Activated effector memory CD4-positive, alpha-beta T cell treated with Interleukin-2 at 50 U/mL for 16 hours (primary cell): ENCODE results near the gene RPS6KA5.
A peak's percentile ranks its signal among the peaks of the same experiment; 100 is the strongest.
"Not testable (repeated sequence)": the region's sequence is repeated elsewhere in the genome, so short reads cannot be mapped to it uniquely, and the experiment has no call there.

Experiments used
- DNase-seq: peaks from one replicate; pipeline ENCODE4 v3.0.0-alpha.2; 2020

RPS6KA5 gene

GRCh38 chr14:91060351-91061055 is at the start of gene RPS6KA5:
RPS6KA5 (minus strand) TSS chr14:91060641; CDS start chr14:91060434, 207 bp downstream.
- DNase-seq: peak; percentile 99

DNA sequence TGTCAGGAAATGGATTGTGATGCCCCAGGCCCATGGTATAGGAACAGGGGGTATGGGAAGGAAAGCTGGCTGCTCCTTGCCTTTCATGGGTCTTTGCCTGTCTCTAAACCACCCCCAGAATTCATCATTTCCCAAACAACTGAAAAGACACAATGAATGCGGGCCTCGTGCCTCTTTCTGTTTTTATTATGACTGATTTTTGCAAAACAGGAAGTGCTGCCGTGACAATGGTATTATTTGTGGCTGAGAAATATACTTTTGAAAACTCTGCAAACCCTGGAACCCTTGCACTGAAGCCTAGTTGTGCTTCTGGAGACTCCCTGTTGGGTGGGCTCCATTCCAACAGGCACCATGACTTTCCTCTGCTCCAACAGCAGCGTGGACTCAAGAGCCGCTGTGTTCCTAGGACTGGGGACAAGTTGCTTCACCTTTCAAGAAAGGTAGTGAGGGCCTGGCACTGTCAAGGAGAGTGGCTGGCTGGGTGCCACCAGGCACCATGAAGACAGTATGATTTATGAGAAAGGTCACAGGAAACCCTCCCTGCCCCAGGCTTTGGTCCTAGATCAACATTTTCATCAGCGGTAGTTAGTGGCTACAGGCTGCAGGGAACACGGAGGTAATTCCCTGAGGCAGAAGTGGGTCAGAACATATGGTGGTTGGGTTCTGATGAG is 48.6 kb upstream of the RPS6KA5 start:
- peak; percentile 57 for DNase-seq

DNA sequence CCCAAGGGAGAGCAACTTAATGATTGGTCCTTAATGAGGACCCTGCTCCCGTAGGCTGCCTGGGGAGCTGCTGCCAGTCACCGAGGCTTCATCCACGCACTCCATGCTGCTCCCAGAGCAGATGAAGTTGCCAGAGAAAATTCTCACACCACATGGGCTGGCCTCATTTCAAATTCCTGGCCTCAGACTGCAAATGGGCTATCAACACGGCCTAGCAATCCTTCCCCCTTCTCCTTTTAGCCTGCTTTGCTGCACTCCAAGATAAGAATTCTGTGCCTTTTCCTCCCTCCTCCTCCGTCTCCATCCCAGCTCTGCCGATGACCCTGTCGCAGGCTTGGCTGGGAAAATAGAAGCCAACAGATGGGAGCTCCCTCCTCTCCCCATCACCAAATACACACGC is 42.7 kb upstream of the RPS6KA5 start:
- no peak for DNase-seq

DNA sequence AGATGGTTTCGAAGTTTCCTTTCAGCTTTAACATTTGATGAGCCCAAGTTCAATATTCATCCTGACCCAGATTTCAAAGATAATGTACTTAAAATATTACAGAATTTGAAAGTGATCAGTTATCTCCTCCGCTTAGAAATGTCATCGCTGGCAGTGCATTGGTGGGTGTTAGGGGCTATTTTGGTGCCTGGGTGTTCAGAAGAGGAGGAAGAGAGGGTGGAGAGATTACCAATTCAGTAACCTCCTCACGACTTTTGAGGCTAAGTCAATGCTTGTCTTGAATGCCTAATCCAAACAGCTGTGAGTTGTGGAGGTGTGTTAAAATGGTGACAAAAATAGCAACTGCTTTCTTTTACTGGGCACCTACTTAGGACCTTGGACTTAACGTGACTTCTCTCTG is 39.7 kb upstream of the RPS6KA5 start:
- DNase-seq: no peak

DNA sequence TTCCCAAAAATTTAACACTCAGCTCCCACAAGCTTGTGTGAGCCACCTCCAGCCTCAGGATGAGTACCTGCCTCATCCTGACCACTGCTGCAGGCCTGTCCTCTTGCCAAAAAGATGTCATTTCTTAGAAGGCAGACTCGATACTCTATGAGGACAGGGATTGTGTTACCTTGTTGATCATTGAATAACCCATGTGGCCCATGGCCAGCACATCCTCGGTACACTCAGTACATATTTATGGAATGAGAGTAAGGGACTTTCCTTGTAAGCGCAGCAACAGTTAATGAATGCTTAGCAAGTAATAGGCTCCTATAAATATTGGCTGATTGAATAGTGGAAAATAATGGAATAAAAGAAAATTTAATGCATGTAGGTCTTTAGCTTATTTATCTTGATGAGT is 38.1 kb upstream of the RPS6KA5 start:
- DNase-seq: no peak

DNA sequence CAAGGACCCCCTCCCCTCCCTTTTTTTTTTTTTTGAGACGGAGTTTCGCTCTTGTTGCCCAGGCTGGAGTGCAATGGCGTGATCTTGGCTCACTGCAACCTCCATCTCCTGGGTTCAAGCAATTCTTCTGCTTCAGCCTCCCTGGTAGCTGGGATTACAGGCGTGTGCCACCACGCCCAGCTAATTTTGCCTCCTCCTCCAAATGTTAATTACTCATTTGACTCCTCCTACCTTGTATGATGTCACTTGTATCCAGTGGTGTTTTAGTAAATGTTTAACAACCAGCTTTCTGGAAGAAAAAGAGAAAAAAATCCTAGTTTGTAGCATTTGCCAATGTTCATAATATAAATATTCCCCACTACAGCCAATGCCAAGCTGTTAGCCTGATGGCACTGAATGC is 37.2 kb upstream of the RPS6KA5 start:
- not testable (repeated sequence) for DNase-seq

DNA sequence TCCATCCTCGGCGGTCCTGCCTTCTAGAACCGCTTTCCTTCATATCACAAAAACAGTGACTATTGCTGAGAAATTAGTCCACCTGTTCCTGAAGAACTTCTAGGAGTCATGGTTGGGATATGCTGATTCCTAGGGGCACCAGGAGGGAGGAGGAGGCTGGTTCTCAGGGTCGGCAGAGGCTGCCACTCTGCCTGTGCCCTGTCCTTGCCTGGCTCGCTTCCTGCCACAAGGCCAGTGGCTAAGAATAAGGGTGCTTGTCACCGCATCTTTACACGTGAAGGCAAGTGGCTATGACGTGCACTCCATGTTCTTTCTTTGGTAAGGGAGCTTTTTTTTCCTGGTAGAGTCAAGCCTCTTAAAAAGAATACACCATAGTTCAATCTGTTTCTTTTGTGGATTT is 34.7 kb upstream of the RPS6KA5 start:
- no peak for DNase-seq

GRCh38 chr14:91094772-91095171 is 34.3 kb upstream of the RPS6KA5 start:
- no peak for DNase-seq

DNA sequence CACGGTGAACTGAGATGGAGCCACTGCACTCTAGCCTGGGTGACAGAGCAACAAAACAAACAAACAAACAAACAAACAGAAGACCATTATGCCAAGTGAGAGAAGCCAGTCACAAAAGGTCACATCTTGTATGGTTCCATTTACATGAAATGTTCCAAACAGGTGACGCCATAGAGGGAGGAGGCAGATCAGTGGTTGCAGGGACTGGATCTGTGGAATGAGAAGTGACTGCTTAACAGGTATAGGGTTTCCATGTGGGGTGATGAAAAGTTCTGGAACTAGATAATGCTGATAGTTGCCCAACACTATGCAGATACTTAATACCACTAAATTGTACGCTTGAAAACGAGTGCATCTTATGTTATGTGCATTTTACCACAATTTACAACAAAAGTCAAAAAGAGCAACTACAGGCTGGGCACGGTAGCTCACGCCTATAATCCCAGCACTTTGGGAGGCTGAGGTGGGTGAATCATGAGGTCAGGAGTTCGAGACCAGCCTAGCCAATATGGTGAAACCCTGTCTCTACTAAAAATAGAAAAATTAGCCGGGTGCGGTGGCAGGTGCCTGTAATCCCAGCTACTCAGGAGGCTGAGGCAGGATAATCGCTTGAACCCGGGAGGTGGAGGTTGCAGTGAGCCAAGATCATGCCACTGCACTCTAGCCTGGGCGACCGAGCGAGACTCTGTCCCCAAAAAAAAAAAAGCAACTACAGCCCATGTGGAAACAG is 33.5 kb upstream of the RPS6KA5 start:
- DNase-seq: not testable (repeated sequence)

- no peak for DNase-seq
Measured at GRCh38 chr14:91092073-91092472, 31.6 kb upstream of the RPS6KA5 start.

DNA sequence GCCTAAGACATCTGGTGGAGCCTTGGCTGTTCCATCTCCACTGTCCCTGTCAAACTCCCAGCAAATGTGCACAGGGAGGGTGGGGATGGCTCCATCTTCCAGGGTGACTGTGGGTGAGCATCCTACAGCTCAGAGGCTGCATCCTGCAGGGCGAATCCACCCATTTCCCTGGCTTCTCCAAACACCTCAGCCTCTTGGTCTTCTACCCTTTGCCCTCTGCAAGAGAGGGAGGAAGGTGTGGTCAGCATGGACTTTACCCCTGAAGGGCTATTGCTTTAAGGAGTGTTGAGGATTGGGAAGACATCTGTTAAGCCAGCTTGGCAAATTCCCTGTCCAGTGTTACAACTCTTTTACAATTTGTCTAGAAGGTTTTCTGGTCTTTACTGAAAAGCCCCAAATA is 30.3 kb upstream of the RPS6KA5 start:
- DNase-seq: no peak

GRCh38 chr14:91089958-91090535 is 29.6 kb upstream of the RPS6KA5 start:
- no peak for DNase-seq

DNA sequence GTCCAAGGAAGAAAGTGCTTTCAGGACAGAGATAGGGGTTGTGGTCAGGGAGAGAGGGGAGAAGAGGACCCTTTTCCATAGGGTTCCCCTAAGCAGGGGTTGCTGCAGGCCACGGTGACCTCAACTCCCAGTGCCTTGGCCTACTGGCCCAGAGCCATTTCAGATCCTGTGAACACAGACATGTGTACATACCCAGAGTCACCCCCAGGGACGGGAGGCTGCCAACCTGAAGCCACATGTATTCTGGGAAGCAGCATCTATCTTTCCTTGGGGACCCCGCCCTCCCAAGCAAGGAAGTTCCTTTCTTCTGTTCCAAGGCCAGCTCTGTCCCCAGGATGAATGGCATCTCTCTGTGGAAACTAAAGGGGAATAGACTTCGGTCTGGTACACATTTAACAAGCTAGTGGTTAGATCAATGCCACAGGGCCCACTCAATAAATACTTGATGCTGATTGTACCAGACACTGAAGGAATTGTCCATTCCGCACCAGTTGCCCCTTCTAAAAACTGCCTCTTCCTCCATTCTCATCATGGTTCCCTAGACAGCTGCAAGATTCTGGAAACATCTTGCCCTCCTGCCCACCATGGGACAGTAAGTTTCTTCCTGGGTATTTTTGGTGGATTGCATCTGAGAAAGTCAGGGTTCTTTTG is 28.3 kb upstream of the RPS6KA5 start:
- no peak for DNase-seq

GRCh38 chr14:91087470-91087869 is 27.0 kb upstream of the RPS6KA5 start:
- not testable (repeated sequence) for DNase-seq

GRCh38 chr14:91084516-91084915 is 24.1 kb upstream of the RPS6KA5 start:
- DNase-seq: no peak

- DNase-seq: no peak
Measured at GRCh38 chr14:91082282-91082681, 21.8 kb upstream of the RPS6KA5 start.

DNA sequence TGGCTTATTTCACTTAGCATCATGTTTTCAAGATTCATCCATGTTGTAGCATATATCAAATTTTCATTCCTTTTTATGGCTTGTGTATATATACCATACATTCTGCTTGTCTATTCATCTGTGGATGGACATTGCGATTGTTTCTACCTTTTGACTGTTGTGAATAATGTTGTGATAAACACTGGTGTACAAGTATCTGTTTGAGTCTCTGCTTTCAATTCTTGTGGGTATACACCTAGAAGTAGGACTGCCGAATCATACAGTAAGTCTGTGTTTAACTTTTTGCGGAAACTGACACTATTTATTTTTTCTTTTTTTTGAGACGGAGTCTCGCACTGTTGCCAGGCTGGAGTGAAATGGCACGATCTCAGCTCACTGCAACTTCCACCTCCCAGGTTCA is 19.6 kb upstream of the RPS6KA5 start:
- no peak for DNase-seq

- DNase-seq: peak; percentile 13
Measured at GRCh38 chr14:91078095-91078737, 17.8 kb upstream of the RPS6KA5 start.

- DNase-seq: no peak
Measured at GRCh38 chr14:91075553-91075952, 15.1 kb upstream of the RPS6KA5 start.

DNA sequence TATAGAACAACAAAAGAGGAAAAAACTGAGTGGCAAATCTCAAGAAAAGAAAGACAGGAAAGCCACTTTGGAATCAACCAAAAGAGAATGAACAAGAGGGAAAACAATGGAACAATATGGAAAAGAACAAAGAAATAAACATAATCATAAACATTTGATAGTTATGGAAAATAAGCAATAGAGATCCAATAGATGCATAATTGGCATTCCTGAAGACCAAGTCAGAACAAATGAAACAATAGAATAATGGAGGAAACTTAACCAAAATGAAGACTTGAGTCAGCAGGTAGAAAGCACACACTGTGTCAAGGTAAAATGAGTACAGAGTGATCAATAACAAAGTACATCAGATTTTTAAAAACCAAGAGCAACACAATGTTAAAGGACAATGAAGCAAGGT is 10.1 kb upstream of the RPS6KA5 start:
- no peak for DNase-seq

- DNase-seq: no peak
Measured at GRCh38 chr14:91068642-91069041, 8.2 kb upstream of the RPS6KA5 start.

DNA sequence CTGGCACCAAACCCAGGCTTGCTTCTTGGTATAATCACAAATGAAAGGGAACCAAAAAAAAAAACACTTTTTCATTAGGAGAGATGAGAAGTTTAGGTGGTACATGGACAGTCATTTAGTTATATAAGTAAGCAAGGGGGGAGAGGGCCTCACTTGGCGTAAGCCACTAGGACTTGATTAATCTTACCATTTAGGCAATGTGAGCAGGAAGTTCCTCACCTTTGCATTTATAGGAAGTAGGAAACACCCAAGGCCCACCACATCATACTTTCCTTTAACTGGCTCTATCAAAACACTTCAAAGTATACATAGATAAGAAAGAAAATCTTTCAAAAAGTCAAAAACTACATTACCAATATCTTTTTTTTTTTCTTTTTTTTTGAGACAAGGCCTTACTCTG is 6.7 kb upstream of the RPS6KA5 start:
- DNase-seq: no peak

GRCh38 chr14:91065266-91065665 is 4.8 kb upstream of the RPS6KA5 start:
- no peak for DNase-seq
